ENCODE measurements around the gene SMG5.

Gene SMG5

DNA sequence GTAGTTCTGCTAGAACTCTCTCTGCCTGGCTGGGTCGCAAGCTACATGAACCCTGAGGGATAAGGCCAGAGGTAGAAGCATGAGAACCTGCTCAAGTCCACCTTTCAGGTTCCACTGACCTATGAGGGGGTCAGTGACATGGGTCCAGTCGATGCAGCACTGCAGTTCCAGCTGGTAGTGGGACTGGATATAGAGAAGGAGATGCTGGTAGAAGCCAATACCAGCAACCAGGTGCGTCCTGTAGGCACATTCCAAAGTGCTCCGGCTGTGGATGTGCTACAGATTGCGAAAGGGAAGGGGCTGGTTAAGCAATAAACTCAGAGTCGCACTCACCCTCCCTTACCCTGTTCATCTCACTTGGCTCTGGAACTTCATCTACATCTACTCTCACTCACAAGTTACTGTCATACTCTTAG is 5.7 kb downstream of the SMG5 start:
- no peak for FAIRE-seq

DNA sequence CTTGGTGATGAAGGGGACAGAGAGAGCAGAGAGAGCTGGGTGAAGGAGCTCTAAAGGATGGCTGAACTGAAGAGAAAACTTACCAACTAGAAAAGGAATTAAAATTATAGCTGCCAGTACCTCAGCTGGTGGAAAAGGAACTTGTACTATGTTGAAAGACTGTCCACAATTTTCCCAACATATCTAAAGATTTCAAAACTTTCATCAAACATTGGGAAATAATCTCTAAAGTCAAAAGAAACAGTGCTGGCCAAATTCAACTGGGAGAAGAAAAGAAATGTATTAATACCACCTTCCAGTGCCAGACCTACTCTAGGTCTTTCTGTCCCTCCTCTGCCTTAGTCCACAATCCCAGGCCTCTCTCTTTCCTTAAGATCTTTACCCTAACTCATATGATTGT is 6.1 kb downstream of the SMG5 start:
- FAIRE-seq: no peak

GRCh38 chr1:156270314-156270713 is 12.3 kb downstream of the SMG5 start:
- no peak for FAIRE-seq

GRCh38 chr1:156268336-156268735 is 14.3 kb downstream of the SMG5 start:
- no peak for FAIRE-seq

- FAIRE-seq: no peak
Observed at GRCh38 chr1:156266051-156266450, 16.6 kb downstream of the SMG5 start.

DNA sequence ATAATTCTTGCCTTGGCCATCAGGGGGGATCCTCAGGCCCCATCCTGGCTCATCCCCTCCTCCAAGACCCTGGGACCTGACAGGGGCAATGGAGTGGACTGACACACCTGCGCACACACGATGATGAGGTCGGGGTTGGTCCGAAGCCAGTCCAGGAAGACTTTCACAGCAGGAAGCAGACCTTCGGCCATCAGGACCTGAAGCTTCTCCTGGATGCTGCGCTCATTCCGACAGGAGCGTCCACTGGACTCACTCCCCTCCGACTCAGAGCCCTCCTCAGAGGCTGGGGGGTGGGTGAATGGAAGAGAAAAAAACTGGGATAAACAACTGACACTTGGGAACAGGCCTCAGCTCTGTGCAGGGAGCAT is 19.4 kb downstream of the SMG5 start:
- FAIRE-seq: no peak

DNA sequence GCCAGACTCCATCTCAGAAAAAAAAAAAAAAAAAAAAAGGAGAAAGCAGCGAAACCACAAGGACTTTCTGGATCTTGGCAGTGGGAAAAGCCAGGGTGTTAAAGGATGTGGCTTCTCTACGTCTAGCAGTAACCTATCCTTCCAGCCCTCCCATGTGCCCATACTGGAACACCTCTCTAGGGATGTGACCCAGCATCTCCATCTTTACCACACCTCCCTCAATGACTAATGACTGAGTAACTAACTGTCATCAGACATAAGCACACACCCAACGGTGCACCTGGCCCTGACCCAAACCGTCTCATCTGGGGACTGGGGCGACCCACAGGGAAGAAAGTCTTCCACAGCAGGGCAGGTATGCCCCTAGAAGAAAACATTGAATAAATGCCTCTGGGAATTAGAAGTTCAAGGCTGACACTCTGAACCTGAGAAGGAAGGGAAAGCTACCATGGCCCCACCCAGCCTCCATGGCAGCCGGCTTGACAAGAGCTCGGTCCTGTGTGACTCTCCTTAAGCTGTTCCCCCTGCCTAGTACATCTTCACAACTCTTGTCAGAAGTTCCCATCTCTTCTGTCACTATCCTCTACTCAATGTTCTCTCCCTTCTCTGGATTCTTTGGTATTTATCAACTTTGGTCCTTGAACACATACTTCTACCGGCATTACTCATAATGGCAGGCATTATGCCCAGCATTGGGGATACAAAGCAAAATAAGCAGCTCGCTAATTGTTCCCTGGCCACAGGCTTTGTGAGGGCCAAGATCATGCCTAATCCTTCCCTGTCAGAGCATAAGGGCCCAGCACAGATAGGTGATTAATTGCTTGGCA is 20.0 kb downstream of the SMG5 start:
- no peak for FAIRE-seq

- FAIRE-seq: no peak
Observed at GRCh38 chr1:156260896-156261295, 21.7 kb downstream of the SMG5 start.

- no peak for FAIRE-seq
Observed at GRCh38 chr1:156259805-156260204, 22.8 kb downstream of the SMG5 start.

DNA sequence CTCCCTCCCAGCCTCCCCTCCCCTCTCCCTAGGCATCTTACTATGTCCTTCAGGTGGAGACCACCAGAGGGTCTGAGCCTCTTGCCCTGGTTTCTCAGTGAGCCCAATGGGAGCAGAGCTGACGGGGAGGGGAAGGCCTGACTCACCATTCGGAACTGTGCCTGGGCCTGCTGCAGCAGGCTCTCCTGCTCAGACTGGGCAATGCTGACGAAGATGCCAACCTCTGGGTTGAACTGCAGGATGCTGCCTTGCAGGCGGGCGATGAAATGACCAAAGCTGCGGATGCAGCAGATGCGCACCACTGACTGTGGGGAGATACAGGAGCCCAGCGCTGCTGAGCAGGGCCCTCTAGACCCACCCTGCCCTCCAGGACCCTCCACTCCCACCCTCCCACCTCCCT is 23.8 kb downstream of the SMG5 start:
- no peak for FAIRE-seq

GRCh38 chr1:156257711-156258110 is 24.9 kb downstream of the SMG5 start:
- no peak for FAIRE-seq

DNA sequence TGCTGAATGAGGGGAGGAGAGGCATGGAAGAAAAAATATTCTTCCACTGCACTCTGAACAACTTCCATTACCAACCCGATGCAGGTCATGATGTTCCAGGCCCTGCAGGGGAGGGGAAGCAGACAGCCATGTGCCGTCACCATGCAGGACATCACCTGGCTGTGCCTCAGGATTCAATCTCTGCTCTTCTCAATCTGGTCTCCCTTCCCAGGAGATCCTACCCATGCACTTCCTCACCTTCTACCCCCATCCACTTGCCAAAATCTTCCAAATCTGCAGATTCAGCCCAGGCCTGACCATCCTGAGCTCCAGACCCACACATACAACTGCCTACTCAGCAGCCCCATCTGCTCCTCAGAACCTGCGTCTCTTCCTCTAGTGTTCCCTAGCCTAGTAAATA is 29.0 kb downstream of the SMG5 start:
- no peak for FAIRE-seq

GRCh38 chr1:156251527-156251926 is 31.1 kb downstream of the SMG5 start:
- no peak for FAIRE-seq

DNA sequence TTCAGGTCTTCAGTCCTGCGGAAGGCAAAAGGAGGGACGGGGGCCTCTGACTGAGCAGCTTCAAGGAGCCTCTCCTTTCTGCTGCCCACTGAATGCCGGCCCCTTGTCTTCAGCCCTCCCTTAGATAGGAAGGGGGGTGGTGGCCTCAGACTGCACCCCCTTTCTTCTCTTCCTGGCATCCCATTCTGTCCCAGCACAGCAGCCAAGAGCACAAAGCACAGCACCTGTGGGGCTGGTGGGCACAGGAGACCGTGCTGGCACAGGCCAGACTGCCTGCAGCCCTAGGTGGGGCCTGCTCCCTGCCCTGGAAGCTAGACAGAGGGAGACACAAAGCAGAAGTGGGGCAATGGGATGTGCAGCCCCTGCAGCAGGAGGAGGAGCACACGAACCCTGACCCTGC is 33.0 kb downstream of the SMG5 start:
- no peak for FAIRE-seq

GRCh38 chr1:156248323-156248683 is 34.3 kb downstream of the SMG5 start:
- FAIRE-seq: no peak

DNA sequence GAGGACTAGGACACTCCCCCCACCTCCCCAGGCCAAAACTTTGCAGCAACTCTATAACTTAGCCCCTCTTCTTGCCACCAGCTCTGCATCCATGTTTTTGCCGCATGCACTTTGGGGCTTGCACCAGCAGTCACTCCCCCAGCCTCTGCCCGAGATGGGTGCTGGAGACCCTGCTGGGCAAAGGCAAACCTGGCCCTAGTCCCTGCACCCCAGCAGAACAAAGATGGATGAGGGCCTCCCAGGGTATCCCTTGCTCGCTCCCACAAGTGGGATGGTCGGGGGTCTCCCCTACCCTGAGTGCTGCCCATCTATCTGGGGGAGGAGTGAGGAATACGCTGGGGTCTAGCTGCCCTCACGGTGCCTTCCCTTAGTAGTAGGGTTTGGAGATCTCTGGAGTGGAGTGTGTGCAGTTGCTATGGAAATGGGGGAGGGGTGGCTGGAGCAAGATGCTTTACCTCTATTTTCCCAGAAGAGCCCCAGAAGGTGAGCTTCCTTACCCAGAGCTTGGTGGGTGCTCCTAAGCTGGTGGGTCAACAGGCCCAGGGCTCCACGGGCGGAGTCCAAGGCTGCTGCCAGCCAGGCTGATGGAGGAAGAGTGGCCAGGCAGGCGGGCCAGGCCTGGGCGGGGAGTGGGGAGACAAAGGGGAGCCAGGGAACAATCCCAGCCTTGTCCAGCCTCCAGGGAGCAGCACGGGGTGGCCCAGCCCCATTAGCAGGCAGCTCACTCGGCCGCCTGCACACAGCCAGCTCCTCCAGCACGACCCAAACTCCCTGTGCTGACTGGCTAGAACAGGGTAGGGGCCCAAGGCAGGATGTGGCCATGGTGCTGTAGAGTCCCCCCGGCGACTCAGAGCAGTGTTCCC is 34.9 kb downstream of the SMG5 start, which contains the start of gene PAQR6:
TSS of gene PAQR6 (minus strand) at position 597 of the 863 bp plus-strand sequence. CDS start 1,325 bp downstream, outside the sequence.
- FAIRE-seq: no peak

GRCh38 chr1:156246781-156247459 is 35.7 kb downstream of the SMG5 start:
- no peak for FAIRE-seq

DNA sequence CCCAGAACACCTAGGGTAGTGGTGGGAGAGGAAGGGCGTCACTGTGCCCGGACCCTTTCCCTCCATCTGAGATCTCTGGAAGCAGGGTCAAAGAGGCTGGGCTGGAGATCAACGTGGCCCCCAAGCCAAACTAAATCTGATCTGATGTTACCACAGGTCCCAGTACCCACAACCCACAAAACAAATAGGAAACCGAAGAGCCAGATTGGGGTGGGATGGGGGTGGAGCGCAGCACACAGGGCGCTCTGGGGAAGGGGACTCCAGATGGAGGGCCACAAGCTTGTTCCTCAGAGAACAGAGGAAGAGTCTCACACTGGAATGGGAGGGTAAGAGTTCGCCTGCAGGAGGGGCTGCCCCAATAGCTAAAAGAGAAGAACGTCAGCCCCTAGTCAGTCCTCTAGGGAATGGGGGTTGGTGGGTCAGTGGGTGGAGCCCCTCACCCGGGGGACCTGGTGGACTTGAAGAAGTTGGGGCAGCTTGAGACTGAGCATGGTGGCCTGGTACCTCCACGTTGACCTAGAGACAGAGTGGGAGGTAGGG is 36.3 kb downstream of the SMG5 start:
- no peak for FAIRE-seq

- no peak for FAIRE-seq
Observed at GRCh38 chr1:156245451-156246232, 37.0 kb downstream of the SMG5 start.

GRCh38 chr1:156244712-156245111 is 37.9 kb downstream of the SMG5 start:
- no peak for FAIRE-seq

DNA sequence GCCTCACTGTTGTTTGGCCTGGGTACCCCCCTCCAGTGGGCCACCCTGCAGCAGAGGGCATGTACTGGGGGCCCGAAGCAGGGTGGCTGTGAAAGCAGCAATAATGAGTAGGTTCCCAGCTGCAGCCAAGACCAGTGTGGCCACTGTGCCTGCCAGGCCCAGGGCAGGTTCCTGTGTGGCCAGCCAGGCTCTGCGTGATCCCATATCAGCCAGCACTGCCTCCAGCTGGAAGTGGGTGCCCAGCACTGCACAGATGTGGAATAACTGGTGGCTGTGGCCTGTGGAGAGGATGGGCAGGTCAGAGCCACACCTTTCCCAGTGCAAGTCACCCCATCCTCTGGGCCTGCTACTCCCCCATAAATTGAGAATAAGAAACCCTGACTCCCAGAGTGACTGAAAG is 38.5 kb downstream of the SMG5 start:
- no peak for FAIRE-seq

DNA sequence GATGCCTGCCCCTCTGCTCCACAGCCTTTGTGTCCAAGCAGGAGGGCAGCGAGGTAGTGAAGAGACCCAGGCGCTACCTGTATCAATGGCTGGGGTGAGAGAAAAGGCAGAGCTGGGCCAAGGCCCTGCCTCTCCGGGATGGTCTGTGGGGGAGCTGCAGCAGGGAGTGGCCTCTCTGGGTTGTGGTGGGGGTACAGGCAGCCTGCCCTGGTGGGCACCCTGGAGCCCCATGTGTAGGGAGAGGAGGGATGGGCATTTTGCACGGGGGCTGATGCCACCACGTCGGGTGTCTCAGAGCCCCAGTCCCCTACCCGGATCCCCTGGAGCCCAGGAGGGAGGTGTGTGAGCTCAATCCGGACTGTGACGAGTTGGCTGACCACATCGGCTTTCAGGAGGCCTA is 39.9 kb downstream of the SMG5 start:
- FAIRE-seq: no peak

All from islet of Langerhans (tissue), 1 donor.